Kidney (tissue), 14 donors: Measurements from ENCODE around the gene BANF2. TPM values are rescaled to one million over a fixed set of nuclear protein-coding genes. Genes with fewer than 3 reads are reported as not detected.

ENCODE experiments used
- DNase-seq, 5 donors: peaks; one replicate each; pipeline ENCODE4 v3.0.0-alpha.2; 2013 to 2020
- FAIRE-seq: peaks from 2 replicates; lab custom pipeline; 2012; peaks lifted over from hg19 to GRCh38; lab: Jason Lieb, UNC
- H3K27ac ChIP-seq, 2 donors: one replicate each; pipeline ENCODE4 v1.7.0; 2013; ENCODE audit warnings: low read depth in 2 of 2, low read length in 2 of 2, inconsistent platforms in 1 of 2
- H3K27me3 ChIP-seq: one replicate; pipeline ENCODE4 v1.7.1; 2013; ENCODE audit warnings: low read length, inconsistent platforms; ENCODE audit not compliant: control insufficient read depth, insufficient read depth
- H3K36me3 ChIP-seq, 3 donors: one replicate each; pipeline versions ENCODE4 v1.7.0 to v1.7.1; 2013; ENCODE audit warnings: low read length in 3 of 3, control low read depth in 1 of 3, inconsistent platforms in 1 of 3; ENCODE audit not compliant: insufficient read depth in 3 of 3, control insufficient read depth in 2 of 3
- H3K4me1 ChIP-seq, 3 donors: one replicate each; pipeline versions ENCODE4 v1.7.0 to v1.7.1; 2013; ENCODE audit warnings: low read length in 3 of 3, inconsistent platforms in 1 of 3, low read depth in 1 of 3; ENCODE audit not compliant: control insufficient read depth in 2 of 3, insufficient read depth in 2 of 3
- H3K4me3 ChIP-seq, 3 donors: one replicate each; pipeline versions ENCODE4 v1.7.0 to v1.8.1; 2013; ENCODE audit warnings: low read length in 3 of 3, control low read depth in 1 of 3, inconsistent platforms in 1 of 3
- H3K9ac ChIP-seq, 3 donors: one replicate each; pipeline versions ENCODE4 v1.7.0 to v1.7.1; 2013; ENCODE audit warnings: low read length in 3 of 3, control low read depth in 1 of 3, inconsistent platforms in 1 of 3
- H3K9me3 ChIP-seq, 3 donors: one replicate each; pipeline versions ENCODE4 v1.7.0 to v1.7.1; 2013; ENCODE audit warnings: low read length in 3 of 3, control low read depth in 1 of 3, inconsistent platforms in 1 of 3; ENCODE audit not compliant: control insufficient read depth in 2 of 3, insufficient read depth in 1 of 3
- intact Hi-C: fragments of 100-400 bp; cut with DNase I; formaldehyde crosslinking; loops from one replicate; pipeline ENCODE4 v1.11.1; 2022
- polyA plus RNA-seq: library from polyadenylated mRNA; stranded (reverse); fragments of 350-450 nt; fragmentation: Illumina TruSeq; extraction: RNeasy Lipid Tissue Mini Kit (QIAGEN cat#74804); gene quantifications from one replicate; pipeline ENCODE4 v1.2.3, GENCODE V29; 2014; ENCODE audit warnings: low read depth, low replicate concordance; ENCODE audit not compliant: insufficient read depth
- total RNA-seq: library from RNA; stranded (reverse); fragmentation: NEBNext Ultra II Directional; extraction: Animal tissue kit (Norgen Biotek cat#: 25700); gene quantifications from one replicate; pipeline ENCODE4 v1.2.1, GENCODE V29; 2021
- TF ChIP-seq, protein P1 (sequence below): IDR thresholded peaks from 3 replicates; pipeline ENCODE4 v1.5.1; 2012; ENCODE audit warnings: mild to moderate bottlenecking, moderate library complexity, borderline replicate concordance; ENCODE audit not compliant: insufficient read depth; ENCODE audit errors: extremely low read depth
- donor health status: control.
- donor health status: control.
- donor health status: control.
- donor health status: control.
- donor health status: control.
- donor health status: DM: yes; HTN: yes; CAD: no.
- donor health status: Normal renal cell carcinoma (clear cell type).

BANF2 gene
- total and polyA plus RNA-seq, 2 donors from 2014 or later = not detected

- intact Hi-C loops = no loop called here
- Histone ChIP-seq H3K4me1 (peaks cover 0 to 2% (median 0%) of the 10 kb centered on the region in 3 donors), H3K9me3 (peaks cover 0 to 5% (median 5%) of the 10 kb centered on the region in 3 donors), H3K36me3 (no peaks in the 10 kb centered on the region), H3K9ac (no peak overlapping the region), H3K27me3 (no peaks in the 10 kb centered on the region), H3K27ac (no peak overlapping the region), H3K4me3 (no peak overlapping the region)
- no peak for FAIRE-seq
- DNase-seq = no peak
- TF ChIP-seq, protein P1, sequence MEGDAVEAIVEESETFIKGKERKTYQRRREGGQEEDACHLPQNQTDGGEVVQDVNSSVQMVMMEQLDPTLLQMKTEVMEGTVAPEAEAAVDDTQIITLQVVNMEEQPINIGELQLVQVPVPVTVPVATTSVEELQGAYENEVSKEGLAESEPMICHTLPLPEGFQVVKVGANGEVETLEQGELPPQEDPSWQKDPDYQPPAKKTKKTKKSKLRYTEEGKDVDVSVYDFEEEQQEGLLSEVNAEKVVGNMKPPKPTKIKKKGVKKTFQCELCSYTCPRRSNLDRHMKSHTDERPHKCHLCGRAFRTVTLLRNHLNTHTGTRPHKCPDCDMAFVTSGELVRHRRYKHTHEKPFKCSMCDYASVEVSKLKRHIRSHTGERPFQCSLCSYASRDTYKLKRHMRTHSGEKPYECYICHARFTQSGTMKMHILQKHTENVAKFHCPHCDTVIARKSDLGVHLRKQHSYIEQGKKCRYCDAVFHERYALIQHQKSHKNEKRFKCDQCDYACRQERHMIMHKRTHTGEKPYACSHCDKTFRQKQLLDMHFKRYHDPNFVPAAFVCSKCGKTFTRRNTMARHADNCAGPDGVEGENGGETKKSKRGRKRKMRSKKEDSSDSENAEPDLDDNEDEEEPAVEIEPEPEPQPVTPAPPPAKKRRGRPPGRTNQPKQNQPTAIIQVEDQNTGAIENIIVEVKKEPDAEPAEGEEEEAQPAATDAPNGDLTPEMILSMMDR = no peak
These were observed 58.2 kb downstream of the BANF2 start for GRCh38 chr20:17758010-17758409.

DNA sequence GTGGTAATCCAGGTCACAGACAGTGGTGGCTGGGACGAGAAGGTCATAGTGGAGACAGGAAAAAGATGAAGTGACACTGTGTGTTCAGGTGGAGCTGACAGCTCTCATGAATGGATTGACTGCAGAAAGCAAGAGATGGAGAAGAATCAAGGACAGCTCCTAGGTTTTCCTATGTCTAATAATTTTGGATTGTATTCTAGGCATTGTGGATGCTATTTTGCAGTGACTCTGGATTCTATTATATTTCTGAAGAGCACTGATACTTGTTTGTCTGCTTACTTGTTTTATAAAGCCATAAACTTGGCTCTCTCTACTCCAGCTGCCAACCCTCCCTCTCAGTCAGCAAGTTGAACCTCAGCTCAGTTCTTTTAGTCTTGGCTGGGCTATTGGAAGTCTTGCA is 58.7 kb downstream of the BANF2 start:
- FAIRE-seq (no peak), DNase-seq (no peak)
- TF ChIP-seq, protein P1 = no peak
- no peak overlapping the region for H3K27ac ChIP-seq
- peaks cover 0 to 2% (median 0%) of the 10 kb centered on the region in 3 donors for H3K4me1 ChIP-seq
- intact Hi-C loops = no loop called here
- H3K9ac ChIP-seq = no peak overlapping the region
- peaks cover 0 to 5% (median 5%) of the 10 kb centered on the region in 3 donors for H3K9me3 ChIP-seq
- no peaks in the 10 kb centered on the region for H3K27me3 ChIP-seq
- no peak overlapping the region for H3K4me3 ChIP-seq
- H3K36me3 ChIP-seq = no peaks in the 10 kb centered on the region

DNA sequence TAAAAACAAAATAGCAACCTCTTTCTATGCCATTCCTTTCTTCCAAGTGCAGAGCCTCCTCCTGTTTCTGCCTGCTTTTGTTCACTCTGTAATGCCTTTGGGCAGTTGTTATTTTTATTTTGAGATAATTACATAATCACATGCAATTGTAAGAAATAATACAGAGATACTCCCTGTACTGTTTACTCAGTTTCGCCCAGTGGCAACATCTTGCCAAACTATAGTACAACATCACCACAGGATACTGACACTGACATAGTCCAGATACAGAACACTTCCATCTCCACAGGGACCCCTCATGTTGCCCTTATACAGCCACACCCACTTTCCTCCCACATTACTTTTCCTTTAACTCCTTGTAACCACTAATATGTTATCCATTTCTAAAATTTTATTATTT is 59.7 kb downstream of the BANF2 start:
- no peak for DNase-seq
- H3K27ac ChIP-seq = no peak overlapping the region
- H3K27me3 ChIP-seq = no peaks in the 10 kb centered on the region
- TF ChIP-seq, protein P1 = no peak
- no peak overlapping the region for H3K4me3 ChIP-seq
- H3K9me3 ChIP-seq = peaks cover 0 to 5% (median 5%) of the 10 kb centered on the region in 3 donors
- intact Hi-C loops = no loop called here
- no peaks in the 10 kb centered on the region for H3K36me3 ChIP-seq
- H3K9ac ChIP-seq = no peak overlapping the region
- no peak for FAIRE-seq
- H3K4me1 ChIP-seq = peaks cover 0 to 2% (median 0%) of the 10 kb centered on the region in 3 donors

GRCh38 chr20:17761604-17762003 is 61.8 kb downstream of the BANF2 start:
- no peak overlapping the region for H3K4me3 ChIP-seq
- TF ChIP-seq, protein P1 = no peak
- FAIRE-seq (no peak), DNase-seq (no peak)
- H3K9ac ChIP-seq = no peak overlapping the region
- H3K27ac ChIP-seq = no peak overlapping the region
- H3K4me1 ChIP-seq = peaks cover 0 to 2% (median 0%) of the 10 kb centered on the region in 3 donors
- H3K9me3 ChIP-seq = peaks cover 0 to 5% (median 5%) of the 10 kb centered on the region in 3 donors
- H3K27me3 ChIP-seq = no peaks in the 10 kb centered on the region
- intact Hi-C loops = no loop called here
- no peaks in the 10 kb centered on the region for H3K36me3 ChIP-seq
